GM15510 (cell line): Measurements from ENCODE around the gene RAB14.

Source experiments
- POLR2A ChIP-seq: IDR thresholded peaks from 3 replicates; pipeline ENCODE4 v1.6.1; 2011; ENCODE audit warnings: borderline replicate concordance; ENCODE audit not compliant: insufficient read length; ENCODE audit errors: extremely low read depth

The RAB14 gene

GRCh38 chr9:121168052-121168451 lies 33.6 kb downstream of the RAB14 start:
- TF ChIP-seq POLR2A, result no peak

- TF ChIP-seq POLR2A, result no peak
These were observed 41.6 kb downstream of the RAB14 start for GRCh38 chr9:121160025-121160424.

GRCh38 chr9:121157939-121158338 lies 43.7 kb downstream of the RAB14 start:
- no peak for TF ChIP-seq POLR2A

GRCh38 chr9:121156263-121156731 lies 45.4 kb downstream of the RAB14 start:
- no peak for TF ChIP-seq POLR2A

GRCh38 chr9:121154782-121155181 lies 46.9 kb downstream of the RAB14 start:
- TF ChIP-seq POLR2A, result no peak

- TF ChIP-seq POLR2A, result no peak
These were observed 48.0 kb downstream of the RAB14 start for GRCh38 chr9:121153642-121154041.

- TF ChIP-seq POLR2A, result no peak
These were observed 51.5 kb downstream of the RAB14 start for GRCh38 chr9:121150188-121150587.

- TF ChIP-seq POLR2A, result no peak
These were observed 57.2 kb downstream of the RAB14 start for GRCh38 chr9:121144482-121144881.

GRCh38 chr9:121143771-121144170 lies 57.9 kb downstream of the RAB14 start:
- no peak for TF ChIP-seq POLR2A

- no peak for TF ChIP-seq POLR2A
These were observed 60.0 kb downstream of the RAB14 start for GRCh38 chr9:121141706-121142105.

GRCh38 chr9:121141306-121141705 lies 60.4 kb downstream of the RAB14 start:
- no peak for TF ChIP-seq POLR2A

- TF ChIP-seq POLR2A, result no peak
These were observed 61.5 kb downstream of the RAB14 start for GRCh38 chr9:121140162-121140561.

- no peak for TF ChIP-seq POLR2A
These were observed 62.7 kb downstream of the RAB14 start for GRCh38 chr9:121138973-121139372.

- TF ChIP-seq POLR2A, result no peak
These were observed 63.1 kb downstream of the RAB14 start for GRCh38 chr9:121138561-121138960.

GRCh38 chr9:121135642-121136041 lies 66.0 kb downstream of the RAB14 start:
- TF ChIP-seq POLR2A, result no peak

- TF ChIP-seq POLR2A, result no peak
These were observed 68.4 kb downstream of the RAB14 start for GRCh38 chr9:121133104-121133816.
